Keratinocyte (primary cell): ENCODE data around the gene OLIG2. TPM values are rescaled to one million over a fixed set of nuclear protein-coding genes. Genes with fewer than 3 reads are reported as not detected.
A peak's percentile ranks its signal among the peaks of the same experiment; 100 is the strongest.

Experiments used
- DNase-seq: peaks from one replicate; pipeline ENCODE4 v3.0.0-alpha.2; 2011; ENCODE audit warnings: low read depth, missing footprints, low spot score
- FAIRE-seq: peaks from 2 replicates; lab custom pipeline; 2011; peaks lifted over from hg19 to GRCh38; lab: Jason Lieb, UNC
- H2AFZ ChIP-seq: 2 replicates; pipeline ENCODE4 v1.6.0; 2012; ENCODE audit warnings: low read length, control low read depth, inconsistent platforms; ENCODE audit not compliant: control insufficient read depth
- H3K27ac ChIP-seq: 2 replicates; pipeline ENCODE4 v1.5.1; 2011; ENCODE audit warnings: low read length; ENCODE audit not compliant: control insufficient read depth, insufficient read depth
- H3K27me3 ChIP-seq: 3 replicates; pipeline ENCODE4 v1.6.0; 2011; ENCODE audit warnings: low read length; ENCODE audit not compliant: control insufficient read depth, insufficient read depth; ENCODE audit errors: extremely low read depth
- H3K36me3 ChIP-seq, 2 experiments: 2 replicates in 1 of 2; 3 replicates in 1 of 2; pipeline ENCODE4 v1.5.1; 2011; ENCODE audit warnings: low read length in 2 of 2, mild to moderate bottlenecking in 1 of 2; ENCODE audit not compliant: control insufficient read depth in 2 of 2, insufficient read depth in 2 of 2; ENCODE audit errors: extremely low read depth in 1 of 2
- H3K4me1 ChIP-seq: 3 replicates; pipeline ENCODE4 v1.5.1; 2011; ENCODE audit warnings: low read length; ENCODE audit not compliant: control insufficient read depth, insufficient read depth; ENCODE audit errors: extremely low read depth
- H3K4me2 ChIP-seq: 3 replicates; pipeline ENCODE4 v1.6.0; 2011; ENCODE audit warnings: low read depth, low read length; ENCODE audit not compliant: control insufficient read depth, insufficient read depth; ENCODE audit errors: extremely low read depth
- H3K4me3 ChIP-seq, 3 experiments: fragments of 200-600 bp in 1 of 3; sonication (generic) in 1 of 3; 2 replicates in 2 of 3; 3 replicates in 1 of 3; pipeline ENCODE4 v1.5.1; 2011 to 2016; ENCODE audit warnings: low read length in 3 of 3, mild to moderate bottlenecking in 3 of 3, control low read depth in 2 of 3, inconsistent platforms in 1 of 3, low read depth in 1 of 3, mixed read lengths in 1 of 3, mixed run types in 1 of 3, moderate library complexity in 1 of 3; ENCODE audit not compliant: control insufficient read depth in 2 of 3, insufficient read depth in 2 of 3; ENCODE audit errors: extremely low read depth in 1 of 3
- H3K79me2 ChIP-seq: 2 replicates; pipeline ENCODE4 v1.6.0; 2012; ENCODE audit warnings: low read length; ENCODE audit not compliant: control insufficient read depth, insufficient read depth
- H3K9ac ChIP-seq: 3 replicates; pipeline ENCODE4 v1.6.0; 2011; ENCODE audit warnings: low read length; ENCODE audit not compliant: control insufficient read depth, insufficient read depth; ENCODE audit errors: extremely low read depth
- H3K9me1 ChIP-seq: 3 replicates; pipeline ENCODE4 v1.6.0; 2011; ENCODE audit warnings: low read length; ENCODE audit not compliant: control insufficient read depth, insufficient read depth; ENCODE audit errors: extremely low read depth
- H3K9me3 ChIP-seq: 2 replicates; pipeline ENCODE4 v1.5.1; 2012; ENCODE audit warnings: low read depth, low read length; ENCODE audit not compliant: control insufficient read depth
- H4K20me1 ChIP-seq: 3 replicates; pipeline ENCODE4 v1.6.0; 2011; ENCODE audit warnings: low read length; ENCODE audit not compliant: control insufficient read depth, insufficient read depth; ENCODE audit errors: extremely low read depth
- CTCF ChIP-seq, 3 experiments: IDR thresholded peaks in 1 of 3; conservative IDR thresholded peaks in 1 of 3; optimal IDR thresholded peaks in 1 of 3; 2 replicates in 2 of 3; 3 replicates in 1 of 3; pipeline versions ENCODE3 to v1.5.1; 2011; ENCODE audit warnings: low read length in 3 of 3, mild to moderate bottlenecking in 3 of 3, moderate library complexity in 2 of 3, control low read depth in 1 of 3, inconsistent platforms in 1 of 3; ENCODE audit not compliant: insufficient read depth in 2 of 3; ENCODE audit errors: extremely low read depth in 1 of 3
- EZH2 ChIP-seq: IDR thresholded peaks from one replicate; pipeline ENCODE4 v1.6.1; 2012; ENCODE audit warnings: inconsistent platforms, mild to moderate bottlenecking, low read length, moderate library complexity
- dilution Hi-C: fragments of 300-500 bp; cut with MboI; formaldehyde crosslinking; loops from one replicate; pipeline ENCODE4 v1.7.0; 2020; ENCODE audit warnings: low sequenced_read_pairs; ENCODE audit not compliant: extremely low pct_ligation_motif_present
- polyA plus RNA-seq, 5 experiments: library from polyadenylated mRNA; depleted of rRNA in 3 of 5; stranded (reverse) in 3 of 5; stranded (forward) in 1 of 5; unstranded in 1 of 5; fragments of >200 nt; gene quantifications; 1 replicate in 1 of 5; 2 replicates in 3 of 5; 3 replicates in 1 of 5; pipeline versions ENCODE4 v1.2.1 to v1.2.3, GENCODE V29; 2011 to 2012; ENCODE audit warnings: missing spikeins in 2 of 5, low read depth in 1 of 5, low replicate concordance in 1 of 5

OLIG2 gene
- polyA plus RNA-seq, 1 donor (not counting 4 experiments of a cell fraction or from before 2014, with no cell fraction given): not detected

DNA sequence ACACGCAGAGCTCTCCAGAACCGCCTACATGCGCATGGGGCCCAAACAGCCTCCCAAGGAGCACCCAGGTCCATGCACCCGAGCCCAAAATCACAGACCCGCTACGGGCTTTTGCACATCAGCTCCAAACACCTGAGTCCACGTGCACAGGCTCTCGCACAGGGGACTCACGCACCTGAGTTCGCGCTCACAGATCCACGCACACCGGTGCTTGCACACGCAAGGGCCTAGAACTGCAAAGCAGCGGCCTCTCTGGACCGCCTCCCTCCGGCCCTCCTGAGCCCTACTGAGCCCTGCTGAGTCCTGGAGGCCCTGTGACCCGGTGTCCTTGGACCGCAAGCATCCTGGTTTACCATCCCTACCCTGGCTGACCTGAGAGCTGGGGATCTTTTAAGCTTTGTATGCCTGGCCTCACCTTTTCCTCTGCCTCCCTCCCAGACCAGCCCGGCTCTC, 8.3 kb downstream of the OLIG2 start:
- H2AFZ ChIP-seq: no peak overlapping the region
- H4K20me1 ChIP-seq: no peaks in the 10 kb centered on the region
- DNase-seq: no peak
- H3K27me3 ChIP-seq: peaks cover 70% of the 10 kb centered on the region
- dilution Hi-C loops: no loop called here
- no peaks in the 10 kb centered on the region for H3K9me3 ChIP-seq
- no peak overlapping the region for H3K9ac ChIP-seq
- FAIRE-seq: no peak
- no peak overlapping the region for H3K27ac ChIP-seq
- TF ChIP-seq EZH2 (peak; percentile 68), CTCF (optimal IDR thresholded peaks at IDR 0.05 in 1 of 3, IDR thresholded peaks at IDR 0.05 in 1 of 3, conservative IDR thresholded peaks at IDR 0.05 in 1 of 3; ENCODE audit: extremely low read depth in 1 of 3, insufficient read depth in 2 of 3, low read length in 3 of 3) (no peak)
- H3K36me3 ChIP-seq: no peaks in the 10 kb centered on the region
- H3K4me3 ChIP-seq: no peak overlapping the region
- H3K4me2 ChIP-seq: no peak overlapping the region
- H3K4me1 ChIP-seq: no peaks in the 10 kb centered on the region
- no peaks in the 10 kb centered on the region for H3K9me1 ChIP-seq
- no peaks in the 10 kb centered on the region for H3K79me2 ChIP-seq

GRCh38 chr21:33035147-33035546, 9.4 kb downstream of the OLIG2 start:
- dilution Hi-C loops: no loop called here
- H3K27me3 ChIP-seq: peaks cover 58% of the 10 kb centered on the region

More at GRCh38 chr21:33035147-33035546, 9.4 kb downstream of the OLIG2 start:
- Histone ChIP-seq H3K4me1 (no peaks in the 10 kb centered on the region), H3K9me3 (no peaks in the 10 kb centered on the region), H3K9me1 (no peaks in the 10 kb centered on the region), H3K9ac (no peak overlapping the region), H4K20me1 (no peaks in the 10 kb centered on the region), H3K4me2 (no peak overlapping the region), H3K27ac (no peak overlapping the region), H3K4me3 (no peak overlapping the region), H2AFZ (no peak overlapping the region), H3K36me3 (no peaks in the 10 kb centered on the region), H3K79me2 (no peaks in the 10 kb centered on the region)
- no peak for FAIRE-seq
- TF ChIP-seq CTCF (optimal IDR thresholded peaks at IDR 0.05 in 1 of 3, IDR thresholded peaks at IDR 0.05 in 1 of 3, conservative IDR thresholded peaks at IDR 0.05 in 1 of 3; ENCODE audit: extremely low read depth in 1 of 3, insufficient read depth in 2 of 3, low read length in 3 of 3) (no peak), EZH2 (no peak)
- no peak for DNase-seq
